Immature natural killer cell (primary cell): ENCODE data around the gene GPR141. TPM values are rescaled to one million over a fixed set of nuclear protein-coding genes. Genes with fewer than 3 reads are reported as not detected.

ENCODE experiments used
- DNase-seq, 3 donors: peaks; one replicate each; pipeline ENCODE4 v3.0.0; 2022; ENCODE audit warnings: mixed read lengths in 1 of 3
- H3K27ac Mint-ChIP-seq, 6 donors: one replicate each; pipeline ENCODE4 v1.8.0; 2020; ENCODE audit warnings: mixed read lengths in 6 of 6, mild to moderate bottlenecking in 5 of 6, inconsistent platforms in 4 of 6, moderate library complexity in 3 of 6
- H3K27me3 Mint-ChIP-seq, 3 donors: one replicate each; pipeline ENCODE4 v1.8.0; 2020 to 2021; ENCODE audit warnings: low read depth in 3 of 3, mild to moderate bottlenecking in 3 of 3, mixed read lengths in 3 of 3, moderate library complexity in 3 of 3, inconsistent platforms in 1 of 3
- H3K36me3 Mint-ChIP-seq, 3 donors: one replicate each; pipeline ENCODE4 v1.8.0; 2020; ENCODE audit warnings: mixed read lengths in 3 of 3, inconsistent platforms in 2 of 3, mild to moderate bottlenecking in 2 of 3
- H3K4me1 Mint-ChIP-seq, 2 donors: one replicate each; pipeline ENCODE4 v1.8.0; 2020; ENCODE audit warnings: inconsistent platforms in 2 of 2, mild to moderate bottlenecking in 2 of 2, mixed read lengths in 2 of 2, moderate library complexity in 1 of 2
- H3K4me3 Mint-ChIP-seq, 5 donors: one replicate each; pipeline ENCODE4 v1.8.0; 2020; ENCODE audit warnings: mild to moderate bottlenecking in 5 of 5, mixed read lengths in 5 of 5, inconsistent platforms in 3 of 5, moderate library complexity in 3 of 5
- H3K9me3 Mint-ChIP-seq, 6 donors: one replicate each; pipeline ENCODE4 v1.8.0; 2020; ENCODE audit warnings: mild to moderate bottlenecking in 6 of 6, mixed read lengths in 6 of 6, inconsistent platforms in 4 of 6, moderate library complexity in 3 of 6
- polyA plus RNA-seq, 3 donors: library from polyadenylated mRNA; unstranded; fragments of 300-500 nt; fragmentation: Illumina TruSeq; gene quantifications; one replicate each; pipeline ENCODE4 v1.2.3, GENCODE V29; 2021

GPR141 gene
- polyA plus RNA-seq, 3 donors from 2014 or later: 9.4 to 24.8 (median 24.3) TPM

GRCh38 chr7:37726016-37726415, 42.5 kb downstream of the GPR141 start:
- Mint-ChIP-seq H3K27me3 (no peaks in the 10 kb centered on the region), H3K4me3 (peak overlapping the region in 4 of 5 donors; percentile 36 to 60 (median 55)), H3K4me1 (peaks cover 74 to 88% of the 10 kb centered on the region in 2 donors), H3K9me3 (no peaks in the 10 kb centered on the region), H3K36me3 (peaks cover 0 to 15% (median 14%) of the 10 kb centered on the region in 3 donors), H3K27ac (peak overlapping the region in 4 of 6 donors; percentile 25 to 78 (median 48))
- no peak for DNase-seq

DNA sequence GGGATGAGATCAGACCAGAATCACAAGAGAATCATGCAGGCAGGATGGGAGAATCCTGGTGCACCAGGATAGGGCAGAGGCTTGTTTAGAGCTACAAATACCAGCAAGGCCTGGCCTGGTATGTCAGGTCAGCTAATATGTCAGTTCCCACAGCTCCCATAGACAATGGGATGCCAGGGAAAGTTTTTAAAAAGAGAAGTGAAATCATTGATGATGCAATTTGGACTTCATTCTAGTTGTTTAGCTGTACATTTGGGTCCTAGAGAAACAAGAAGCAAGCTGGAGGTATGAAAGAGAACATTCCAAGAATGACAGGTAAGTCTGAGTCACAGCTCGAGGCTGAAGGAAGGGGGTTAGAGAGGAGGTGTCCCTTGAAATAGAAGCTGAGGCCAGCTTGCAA, 45.2 kb downstream of the GPR141 start:
- no peak for DNase-seq
- H3K4me1 Mint-ChIP-seq: peaks cover 82 to 90% of the 10 kb centered on the region in 2 donors
- peaks cover 0 to 3% (median 0%) of the 10 kb centered on the region in 3 donors for H3K27me3 Mint-ChIP-seq
- H3K4me3 Mint-ChIP-seq: peak overlapping the region in 4 of 5 donors; percentile 3 to 48 (median 34)
- H3K9me3 Mint-ChIP-seq: no peaks in the 10 kb centered on the region
- H3K36me3 Mint-ChIP-seq: peaks cover 4 to 20% (median 8%) of the 10 kb centered on the region in 3 donors
- peak overlapping the region; percentile 8 to 88 (median 65) for H3K27ac Mint-ChIP-seq

DNA sequence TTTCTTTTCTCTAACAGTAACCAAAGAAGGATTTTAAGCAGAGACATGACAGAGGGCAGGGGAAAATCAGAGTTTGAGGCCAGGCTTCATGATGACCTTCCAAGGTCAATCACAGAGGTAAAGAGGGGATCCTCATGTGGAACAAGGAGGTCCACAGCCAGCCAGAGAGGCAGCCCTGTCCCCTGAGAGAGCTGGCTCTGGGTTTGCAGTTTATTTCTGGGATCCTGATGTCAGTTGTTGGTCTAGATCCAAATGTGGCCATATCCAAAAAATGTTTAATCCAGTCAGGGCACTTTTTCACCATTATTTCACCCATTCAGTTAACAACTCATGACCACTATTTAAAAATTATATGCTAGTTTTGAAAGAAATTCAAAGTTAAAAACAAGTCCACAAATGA, 45.6 kb downstream of the GPR141 start:
- no peak for DNase-seq

GRCh38 chr7:37730501-37730900, 46.9 kb downstream of the GPR141 start:
- Mint-ChIP-seq H3K27me3 (peaks cover 0 to 4% (median 0%) of the 10 kb centered on the region in 3 donors), H3K4me3 (no peak overlapping the region), H3K9me3 (no peaks in the 10 kb centered on the region), H3K27ac (peak overlapping the region in 4 of 6 donors; percentile 25 to 88 (median 78)), H3K36me3 (peaks cover 7 to 18% (median 8%) of the 10 kb centered on the region in 3 donors), H3K4me1 (peaks cover 66 to 73% of the 10 kb centered on the region in 2 donors)
- no peak for DNase-seq

More for the DNA sequence above, 45.6 kb downstream of the GPR141 start:
- Mint-ChIP-seq H3K27me3 (peaks cover 0 to 3% (median 0%) of the 10 kb centered on the region in 3 donors), H3K36me3 (peaks cover 4 to 20% (median 8%) of the 10 kb centered on the region in 3 donors), H3K9me3 (no peaks in the 10 kb centered on the region), H3K4me3 (peak overlapping the region in 1 of 5 donors; percentile 3), H3K4me1 (peaks cover 79 to 86% of the 10 kb centered on the region in 2 donors), H3K27ac (peak overlapping the region; percentile 8 to 88 (median 63))

- H3K4me3 Mint-ChIP-seq: peak overlapping the region in 1 of 5 donors; percentile 2
- peak overlapping the region; percentile 30 to 69 (median 60) for H3K27ac Mint-ChIP-seq
- peak; percentile 41 to 57 (median 46) for DNase-seq
- peaks cover 51 to 55% of the 10 kb centered on the region in 2 donors for H3K4me1 Mint-ChIP-seq
- H3K36me3 Mint-ChIP-seq: peaks cover 7 to 15% (median 8%) of the 10 kb centered on the region in 3 donors
- peaks cover 0 to 4% (median 0%) of the 10 kb centered on the region in 3 donors for H3K27me3 Mint-ChIP-seq
- H3K9me3 Mint-ChIP-seq: no peaks in the 10 kb centered on the region
Observed at GRCh38 chr7:37732253-37732652, 48.7 kb downstream of the GPR141 start.

- Mint-ChIP-seq H3K27ac (peak overlapping the region in 4 of 6 donors; percentile 32 to 60 (median 50)), H3K4me1 (peaks cover 45 to 50% of the 10 kb centered on the region in 2 donors), H3K36me3 (peaks cover 7 to 15% (median 8%) of the 10 kb centered on the region in 3 donors), H3K27me3 (peaks cover 0 to 4% (median 0%) of the 10 kb centered on the region in 3 donors), H3K4me3 (peak overlapping the region in 1 of 5 donors; percentile 31), H3K9me3 (no peaks in the 10 kb centered on the region)
- DNase-seq: no peak
Observed at GRCh38 chr7:37732888-37733287, 49.3 kb downstream of the GPR141 start.

DNA sequence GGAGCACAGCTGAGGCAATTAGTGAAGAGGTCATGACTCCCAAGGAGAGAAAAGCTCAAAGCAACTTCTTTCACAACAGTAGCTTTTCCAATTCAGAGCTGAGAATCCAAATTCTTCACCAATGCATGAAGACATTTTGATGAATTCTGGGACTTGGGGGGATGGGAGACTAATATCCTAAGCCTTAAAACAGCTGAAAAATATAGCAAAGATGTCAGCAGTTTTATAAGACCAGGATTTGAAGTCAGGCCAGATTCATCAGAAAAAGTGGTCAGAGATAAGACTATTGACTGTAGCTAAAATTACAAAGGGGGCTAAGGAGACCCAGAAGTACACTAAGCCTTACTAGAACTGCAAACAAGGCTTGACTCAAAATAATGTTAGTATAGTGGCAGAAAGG, 51.6 kb downstream of the GPR141 start:
- DNase-seq: no peak
- Mint-ChIP-seq H3K9me3 (no peaks in the 10 kb centered on the region), H3K4me3 (no peak overlapping the region), H3K4me1 (peaks cover 32 to 45% of the 10 kb centered on the region in 2 donors), H3K27ac (peak overlapping the region in 1 of 6 donors; percentile 23), H3K36me3 (peaks cover 0 to 10% (median 7%) of the 10 kb centered on the region in 3 donors), H3K27me3 (peaks cover 0 to 4% (median 0%) of the 10 kb centered on the region in 3 donors)

- Mint-ChIP-seq H3K27ac (peak overlapping the region in 2 of 6 donors; percentile 1 to 29), H3K36me3 (peaks cover 0 to 16% (median 12%) of the 10 kb centered on the region in 3 donors), H3K9me3 (no peaks in the 10 kb centered on the region)
Observed at GRCh38 chr7:37738321-37738720, 54.8 kb downstream of the GPR141 start.

GRCh38 chr7:37740398-37740797, 56.8 kb downstream of the GPR141 start:
- Mint-ChIP-seq H3K9me3 (no peaks in the 10 kb centered on the region), H3K4me3 (no peak overlapping the region), H3K4me1 (peaks cover 20 to 24% of the 10 kb centered on the region in 2 donors), H3K27ac (peak overlapping the region in 1 of 6 donors; percentile 29), H3K27me3 (no peaks in the 10 kb centered on the region), H3K36me3 (peaks cover 0 to 16% (median 9%) of the 10 kb centered on the region in 3 donors)
- no peak for DNase-seq

More at GRCh38 chr7:37738321-37738720, 54.8 kb downstream of the GPR141 start:
- DNase-seq: no peak
- Mint-ChIP-seq H3K27me3 (peaks cover 0 to 2% (median 0%) of the 10 kb centered on the region in 3 donors), H3K4me1 (peaks cover 17 to 19% of the 10 kb centered on the region in 2 donors), H3K4me3 (no peak overlapping the region)

DNA sequence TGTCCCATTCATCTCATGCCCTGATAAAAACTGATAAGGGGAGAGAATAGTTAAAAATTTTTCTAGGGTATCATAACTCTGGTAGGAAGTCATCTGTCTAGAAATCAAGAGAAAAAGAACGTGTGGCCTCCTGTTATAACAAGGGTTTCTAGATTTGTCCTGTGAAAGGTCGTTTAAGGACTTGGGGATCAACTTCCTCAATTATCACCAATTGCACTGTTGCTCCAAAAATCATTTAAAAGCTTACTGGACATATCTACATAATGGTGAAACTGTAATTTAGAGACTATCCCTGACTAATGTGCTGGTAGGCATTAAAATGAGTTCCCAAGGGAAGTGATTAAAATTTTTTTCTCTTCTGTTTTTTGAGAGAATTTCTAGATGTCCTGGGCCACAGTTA, 58.2 kb downstream of the GPR141 start:
- no peak for DNase-seq
- no peak overlapping the region for H3K4me3 Mint-ChIP-seq
- H3K4me1 Mint-ChIP-seq: peaks cover 19 to 31% of the 10 kb centered on the region in 2 donors
- no peaks in the 10 kb centered on the region for H3K9me3 Mint-ChIP-seq
- H3K27ac Mint-ChIP-seq: peak overlapping the region in 5 of 6 donors; percentile 16 to 40 (median 33)
- H3K27me3 Mint-ChIP-seq: no peaks in the 10 kb centered on the region
- peaks cover 0 to 13% (median 9%) of the 10 kb centered on the region in 3 donors for H3K36me3 Mint-ChIP-seq

- Mint-ChIP-seq H3K27me3 (peaks cover 0 to 3% (median 2%) of the 10 kb centered on the region in 3 donors), H3K36me3 (peaks cover 0 to 11% (median 7%) of the 10 kb centered on the region in 3 donors), H3K4me3 (no peak overlapping the region), H3K27ac (no peak overlapping the region), H3K9me3 (no peaks in the 10 kb centered on the region), H3K4me1 (peaks cover 54 to 59% of the 10 kb centered on the region in 2 donors)
- DNase-seq: no peak
Observed at GRCh38 chr7:37751096-37751495, 67.5 kb downstream of the GPR141 start.

DNA sequence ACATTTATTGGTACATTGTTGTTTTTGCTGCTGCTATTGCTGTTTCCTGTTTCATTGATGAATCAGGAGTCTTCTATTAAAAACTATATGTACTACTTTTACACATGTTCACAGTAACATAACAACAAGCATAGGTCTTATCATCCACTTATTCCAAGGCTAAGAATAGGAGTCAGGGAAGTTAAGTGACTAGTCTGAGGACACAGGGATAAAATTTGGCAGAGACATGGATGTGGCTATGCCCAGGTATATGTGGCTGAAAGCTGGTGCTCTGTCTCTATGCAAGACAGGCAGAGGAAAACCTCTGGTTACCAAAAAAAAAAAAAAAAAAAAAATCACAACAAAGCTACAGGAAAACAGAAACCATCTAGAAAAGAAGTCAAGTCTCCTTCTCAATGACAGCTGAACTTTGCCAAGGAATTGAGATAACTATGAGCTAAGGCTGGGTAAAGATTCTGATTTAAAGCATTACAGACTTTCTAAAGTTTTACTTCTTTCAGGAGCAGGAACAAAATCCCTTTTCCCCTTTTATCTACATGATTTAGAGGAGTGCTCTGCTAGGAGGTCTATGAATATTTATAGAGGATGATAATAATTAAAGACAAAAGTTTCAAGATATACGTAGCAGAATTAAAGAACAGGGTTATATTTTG, 70.0 kb downstream of the GPR141 start:
- H3K27me3 Mint-ChIP-seq: peaks cover 0 to 2% (median 1%) of the 10 kb centered on the region in 3 donors
- H3K36me3 Mint-ChIP-seq: peaks cover 0 to 11% (median 7%) of the 10 kb centered on the region in 3 donors
- H3K27ac Mint-ChIP-seq: peak overlapping the region in 5 of 6 donors; percentile 20 to 75 (median 30)
- no peaks in the 10 kb centered on the region for H3K9me3 Mint-ChIP-seq
- DNase-seq: no peak
- no peak overlapping the region for H3K4me3 Mint-ChIP-seq
- peaks cover 78 to 84% of the 10 kb centered on the region in 2 donors for H3K4me1 Mint-ChIP-seq

DNA sequence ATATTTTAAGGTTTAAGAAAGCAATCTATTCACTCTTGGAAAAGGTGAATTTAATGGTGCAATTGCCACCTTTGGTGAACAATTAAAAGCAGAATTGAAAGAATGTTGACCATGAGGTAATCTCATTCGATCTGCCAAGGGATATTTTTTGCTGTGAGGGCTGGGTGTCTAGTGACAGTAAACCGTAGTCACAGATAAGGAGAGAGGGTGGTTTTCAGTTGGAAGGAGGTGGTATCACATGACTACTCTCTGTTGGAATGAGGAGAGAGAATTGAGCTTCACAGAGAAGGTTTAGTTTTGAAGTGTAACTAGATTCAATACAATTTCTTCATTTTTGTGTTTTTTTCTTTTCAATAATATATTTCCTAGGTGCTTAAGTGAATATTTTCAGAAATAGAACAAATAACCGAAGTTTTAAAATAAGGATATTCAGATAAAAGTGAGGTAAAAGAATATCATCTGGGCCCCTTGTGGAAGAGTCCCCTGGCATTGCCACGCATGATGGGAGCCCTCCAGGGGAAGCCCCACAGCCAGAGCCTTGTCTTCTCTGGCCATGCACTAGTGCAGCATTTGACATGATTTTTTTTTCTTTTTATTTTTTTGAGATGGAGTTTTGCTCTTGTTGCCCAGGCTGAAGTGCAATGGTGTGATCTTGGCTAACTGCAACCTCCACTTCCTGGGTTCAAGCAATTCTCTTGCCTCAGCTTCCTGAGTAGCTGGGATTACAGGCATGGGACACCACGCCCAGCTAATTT, 73.4 kb downstream of the GPR141 start:
- Mint-ChIP-seq H3K9me3 (no peaks in the 10 kb centered on the region), H3K36me3 (peaks cover 0 to 4% (median 0%) of the 10 kb centered on the region in 3 donors), H3K4me1 (peaks cover 70 to 74% of the 10 kb centered on the region in 2 donors), H3K27me3 (peaks cover 0 to 2% (median 0%) of the 10 kb centered on the region in 3 donors), H3K27ac (peak overlapping the region; percentile 74 to 82 (median 78)), H3K4me3 (peak overlapping the region; percentile 34 to 75 (median 60))
- no peak for DNase-seq
